BJ (cell line): ENCODE data around the gene ST6GAL1. TPM values are rescaled to one million over a fixed set of nuclear protein-coding genes. Genes with fewer than 3 reads are reported as not detected.

Experiments
- CTCF ChIA-PET: fragments of 350-600 bp; formaldehyde crosslinking; extraction: SDS; loops from one replicate; lab custom pipeline; 2021; ENCODE audit warnings: antibody characterized with exemption, inconsistent platforms; lab: Yijun Ruan, JAX
- POLR2A ChIA-PET: fragments of 300-600 bp; sonication (Branson Sonifier 250); formaldehyde crosslinking; extraction: SDS; loops from one replicate; lab custom pipeline; 2021; ENCODE audit warnings: antibody characterized with exemption; lab: Charles Lee
- DNase-seq: peaks from one replicate; pipeline ENCODE4 v3.0.0-alpha.2; 2011; ENCODE audit warnings: low read depth
- H3K27me3 ChIP-seq: 2 replicates; pipeline ENCODE4 v1.6.0; 2011; ENCODE audit warnings: low read length; ENCODE audit not compliant: control insufficient read depth, insufficient read depth
- H3K36me3 ChIP-seq: 2 replicates; pipeline ENCODE4 v1.5.1; 2011; ENCODE audit warnings: low read length; ENCODE audit not compliant: control insufficient read depth, insufficient read depth
- H3K4me3 ChIP-seq: 2 replicates; pipeline ENCODE4 v1.5.1; 2011; ENCODE audit warnings: low read depth, mild to moderate bottlenecking, control low read depth, low read length
- CTCF ChIP-seq: IDR thresholded peaks from 2 replicates; pipeline ENCODE4 v1.5.1; 2011; ENCODE audit warnings: low read depth, mild to moderate bottlenecking, control low read depth, inconsistent platforms, low read length, moderate library complexity; ENCODE audit not compliant: insufficient read depth
- polyA plus RNA-seq: library from polyadenylated mRNA; depleted of rRNA; stranded (reverse); fragments of >200 nt; gene quantifications from 2 replicates; pipeline ENCODE4 v1.2.3, GENCODE V29; 2011

The ST6GAL1 gene
- polyA plus RNA-seq, 1 experiment = 1.5 TPM

GRCh38 chr3:186942168-186942567, 11.8 kb downstream of the ST6GAL1 start:
- no peak for TF ChIP-seq CTCF
- DNase-seq = no peak
- Histone ChIP-seq H3K4me3 (no peak overlapping the region), H3K36me3 (no peaks in the 10 kb centered on the region; the same call in 1 of the 2 replicates), H3K27me3 (no peaks in the 10 kb centered on the region; the same call in 1 of the 2 replicates)
- POLR2A ChIA-PET = no interaction called here
- CTCF ChIA-PET = no interaction called here

GRCh38 chr3:186945255-186945823, 15.0 kb downstream of the ST6GAL1 start:
- no peak for TF ChIP-seq CTCF
- H3K27me3 ChIP-seq = no peaks in the 10 kb centered on the region; the same call in 1 of the 2 replicates
- H3K36me3 ChIP-seq = no peaks in the 10 kb centered on the region
- DNase-seq = no peak
- CTCF ChIA-PET = interaction anchor here (0.5 kb wide), 1 partner anchor 9 kb away, joined by 3 read pairs; no protein-coding TSS in a partner anchor
- POLR2A ChIA-PET = no interaction called here
- no peak overlapping the region for H3K4me3 ChIP-seq

GRCh38 chr3:186946756-186947375, 16.5 kb downstream of the ST6GAL1 start:
- no peak for TF ChIP-seq CTCF
- Histone ChIP-seq H3K4me3 (no peak overlapping the region), H3K27me3 (no peaks in the 10 kb centered on the region), H3K36me3 (no peaks in the 10 kb centered on the region)
- CTCF ChIA-PET = no interaction called here
- no peak for DNase-seq
- POLR2A ChIA-PET = no interaction called here

GRCh38 chr3:186949281-186949982, 19.1 kb downstream of the ST6GAL1 start:
- ChIA-PET POLR2A (no interaction called here), CTCF (interaction anchor here (1.5 to 1.6 kb wide), 2 partner anchors 11 to 14 kb away, joined by 3 read pairs; no protein-coding TSS in a partner anchor)

More at GRCh38 chr3:186949281-186949982, 19.1 kb downstream of the ST6GAL1 start:
- no peak overlapping the region for H3K4me3 ChIP-seq
- H3K36me3 ChIP-seq = no peaks in the 10 kb centered on the region
- no peaks in the 10 kb centered on the region for H3K27me3 ChIP-seq
- no peak for TF ChIP-seq CTCF
- DNase-seq = no peak
